LNCaP clone FGC (cell line): ENCODE results near the gene STN1.

Experiments
- DNase-seq: peaks from one replicate; pipeline ENCODE4 v3.0.0-alpha.2; 2011; ENCODE audit warnings: low read depth
- H3K4me3 ChIP-seq: 2 replicates; pipeline ENCODE4 v1.5.1; 2011; ENCODE audit warnings: mild to moderate bottlenecking, low read depth, low read length, control low read depth
- TF ChIP-seq, protein P1 (sequence below): IDR thresholded peaks from 2 replicates; pipeline ENCODE4 v1.5.1; 2012; ENCODE audit warnings: mild to moderate bottlenecking; ENCODE audit not compliant: control insufficient read depth, insufficient read depth; ENCODE audit errors: extremely low read depth

Gene STN1

DNA sequence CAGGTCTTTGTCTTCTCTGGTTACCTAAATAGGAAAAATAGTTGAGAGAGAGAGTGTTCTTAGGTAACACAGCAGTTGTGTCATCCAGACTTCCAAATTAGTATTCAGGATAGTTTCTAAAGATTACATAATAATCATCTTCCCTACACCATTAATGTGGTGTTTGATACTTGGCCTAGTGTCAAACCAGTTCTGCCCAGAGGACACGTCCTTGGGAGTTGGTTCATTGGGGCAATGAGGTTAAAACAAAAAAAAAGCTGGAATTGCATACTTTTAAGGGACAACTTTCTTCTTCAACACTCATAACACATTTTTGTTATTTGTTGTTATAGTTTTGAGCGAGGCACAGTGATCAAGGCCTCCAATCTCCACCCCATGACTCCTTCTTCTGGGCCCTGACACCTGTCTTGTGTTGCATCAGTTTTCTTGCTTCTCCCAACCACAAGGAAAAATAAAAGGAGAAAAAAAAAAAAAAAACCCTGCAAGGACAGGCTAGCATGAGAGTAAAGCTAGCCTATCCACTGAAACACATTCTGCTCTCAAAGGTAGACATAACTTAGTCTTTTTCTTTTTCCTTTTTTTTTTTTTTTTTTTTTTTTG lies 28.8 kb downstream of the STN1 start:
- no peak for DNase-seq
- H3K4me3 ChIP-seq, result no peak overlapping the region
- TF ChIP-seq, protein P1, sequence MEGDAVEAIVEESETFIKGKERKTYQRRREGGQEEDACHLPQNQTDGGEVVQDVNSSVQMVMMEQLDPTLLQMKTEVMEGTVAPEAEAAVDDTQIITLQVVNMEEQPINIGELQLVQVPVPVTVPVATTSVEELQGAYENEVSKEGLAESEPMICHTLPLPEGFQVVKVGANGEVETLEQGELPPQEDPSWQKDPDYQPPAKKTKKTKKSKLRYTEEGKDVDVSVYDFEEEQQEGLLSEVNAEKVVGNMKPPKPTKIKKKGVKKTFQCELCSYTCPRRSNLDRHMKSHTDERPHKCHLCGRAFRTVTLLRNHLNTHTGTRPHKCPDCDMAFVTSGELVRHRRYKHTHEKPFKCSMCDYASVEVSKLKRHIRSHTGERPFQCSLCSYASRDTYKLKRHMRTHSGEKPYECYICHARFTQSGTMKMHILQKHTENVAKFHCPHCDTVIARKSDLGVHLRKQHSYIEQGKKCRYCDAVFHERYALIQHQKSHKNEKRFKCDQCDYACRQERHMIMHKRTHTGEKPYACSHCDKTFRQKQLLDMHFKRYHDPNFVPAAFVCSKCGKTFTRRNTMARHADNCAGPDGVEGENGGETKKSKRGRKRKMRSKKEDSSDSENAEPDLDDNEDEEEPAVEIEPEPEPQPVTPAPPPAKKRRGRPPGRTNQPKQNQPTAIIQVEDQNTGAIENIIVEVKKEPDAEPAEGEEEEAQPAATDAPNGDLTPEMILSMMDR, result no peak

DNA sequence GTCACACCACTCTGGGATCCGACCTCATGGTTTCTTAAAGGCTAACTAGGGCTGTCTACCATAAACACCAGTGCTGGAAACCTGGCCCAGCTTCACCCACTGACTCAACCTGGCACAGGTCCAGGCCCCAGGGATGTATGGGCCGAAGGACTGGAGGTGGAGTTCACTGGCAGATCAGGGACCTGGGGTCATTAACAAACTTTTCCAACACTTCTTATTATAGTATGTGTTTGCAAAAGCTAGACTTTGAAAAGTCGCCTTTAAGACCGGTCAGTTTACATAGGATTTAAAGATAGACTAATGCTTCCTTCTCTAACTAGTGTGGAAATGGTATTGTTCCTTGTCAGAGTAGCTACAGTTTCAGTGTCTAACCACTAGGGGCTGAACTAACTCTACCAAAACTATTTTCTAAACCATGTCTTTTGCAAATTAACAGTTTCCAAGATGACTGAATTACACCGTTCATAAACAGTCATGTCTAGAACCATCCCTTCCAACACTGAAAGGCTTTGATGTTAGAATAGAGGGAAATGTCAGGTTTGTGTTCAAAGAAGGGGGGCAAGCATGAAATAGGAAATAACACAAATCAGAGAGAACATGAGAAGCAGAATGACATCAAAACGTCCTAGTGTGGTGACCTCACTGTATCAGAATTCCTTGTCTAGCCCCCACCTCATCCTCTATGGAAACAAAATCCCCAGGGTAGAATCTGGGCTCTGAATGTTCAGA lies 29.7 kb downstream of the STN1 start:
- TF ChIP-seq, protein P1, result peak; percentile 85
- peak; percentile 40 for DNase-seq
- H3K4me3 ChIP-seq, result no peak overlapping the region

DNA sequence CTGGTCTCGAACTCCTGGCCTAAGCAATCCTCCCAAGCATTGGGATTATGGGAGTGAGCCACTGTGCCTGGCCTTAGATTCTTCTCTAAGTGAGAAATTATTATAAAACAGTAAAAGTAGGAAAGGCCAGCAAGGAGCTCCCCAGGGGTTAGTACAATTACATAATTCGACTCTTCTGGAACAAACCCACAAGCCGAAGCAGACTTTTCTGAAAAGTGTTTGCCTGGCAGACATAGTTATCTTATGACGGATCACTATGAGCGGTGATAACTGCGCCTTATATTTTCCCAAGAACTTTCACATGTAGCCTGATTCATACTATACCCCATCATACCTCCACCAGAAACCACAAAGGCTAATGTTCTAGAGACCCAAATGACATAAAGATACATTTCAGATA lies 32.4 kb downstream of the STN1 start:
- no peak for DNase-seq
- no peak overlapping the region for H3K4me3 ChIP-seq
- TF ChIP-seq, protein P1, result no peak

DNA sequence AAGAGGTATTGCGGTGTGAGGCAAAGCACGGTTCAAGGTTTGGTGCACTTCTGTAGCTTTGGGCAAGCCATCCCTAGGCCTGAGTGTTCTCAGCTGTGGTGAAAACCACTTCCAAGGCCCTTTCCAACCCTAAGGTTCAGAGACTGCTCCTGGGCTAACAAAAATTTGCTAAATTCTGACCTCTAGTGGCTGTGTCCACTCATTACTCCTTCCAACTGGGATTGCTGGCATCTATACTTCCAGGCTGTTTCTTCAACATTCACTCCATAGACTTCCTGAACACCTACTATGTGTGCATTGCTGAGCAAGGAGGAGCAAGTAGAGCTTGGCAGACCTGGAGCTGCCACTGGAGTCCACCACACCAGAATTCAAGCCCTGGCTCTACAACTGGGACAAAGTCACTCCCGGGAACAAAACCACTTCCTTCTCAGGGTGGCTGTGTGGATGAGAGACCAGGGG lies 33.3 kb downstream of the STN1 start:
- H3K4me3 ChIP-seq, result no peak overlapping the region
- TF ChIP-seq, protein P1, result peak; percentile 71
- peak; percentile 22 for DNase-seq

DNA sequence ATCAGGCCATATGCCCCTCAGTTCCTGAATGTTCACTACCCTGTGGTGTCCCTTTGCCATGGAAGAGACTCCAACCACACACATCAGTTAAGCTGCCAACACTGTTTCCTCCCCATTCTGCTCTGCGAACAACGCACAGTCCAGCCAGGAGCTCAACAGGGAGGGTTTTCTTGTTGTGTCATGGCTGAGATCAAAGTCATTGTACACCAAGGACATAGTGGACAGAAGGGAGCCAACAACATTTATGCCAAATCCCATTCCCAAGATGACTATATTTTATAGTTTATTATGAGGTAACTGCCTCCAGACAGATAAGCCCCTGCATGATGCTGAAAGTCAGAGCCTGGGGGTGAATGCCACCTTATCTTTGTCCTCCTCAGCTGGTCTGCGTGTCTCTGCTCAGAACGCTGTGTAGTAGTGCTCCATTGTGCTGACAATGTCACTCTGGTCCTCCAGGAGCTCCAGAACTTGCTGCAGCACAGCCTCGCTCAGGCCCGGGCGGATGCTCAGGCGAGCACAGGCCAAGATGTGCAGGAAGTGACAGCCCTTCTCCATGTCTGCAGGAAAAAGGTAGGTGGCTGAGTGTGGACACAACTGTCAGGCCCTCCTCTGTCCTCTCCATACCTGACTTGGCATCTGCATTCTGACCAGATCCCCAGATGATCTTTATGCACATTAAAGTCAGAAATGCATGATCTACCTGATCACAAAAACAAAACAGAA lies 35.5 kb downstream of the STN1 start:
- DNase-seq, result no peak
- TF ChIP-seq, protein P1, result no peak
- H3K4me3 ChIP-seq, result no peak overlapping the region

DNA sequence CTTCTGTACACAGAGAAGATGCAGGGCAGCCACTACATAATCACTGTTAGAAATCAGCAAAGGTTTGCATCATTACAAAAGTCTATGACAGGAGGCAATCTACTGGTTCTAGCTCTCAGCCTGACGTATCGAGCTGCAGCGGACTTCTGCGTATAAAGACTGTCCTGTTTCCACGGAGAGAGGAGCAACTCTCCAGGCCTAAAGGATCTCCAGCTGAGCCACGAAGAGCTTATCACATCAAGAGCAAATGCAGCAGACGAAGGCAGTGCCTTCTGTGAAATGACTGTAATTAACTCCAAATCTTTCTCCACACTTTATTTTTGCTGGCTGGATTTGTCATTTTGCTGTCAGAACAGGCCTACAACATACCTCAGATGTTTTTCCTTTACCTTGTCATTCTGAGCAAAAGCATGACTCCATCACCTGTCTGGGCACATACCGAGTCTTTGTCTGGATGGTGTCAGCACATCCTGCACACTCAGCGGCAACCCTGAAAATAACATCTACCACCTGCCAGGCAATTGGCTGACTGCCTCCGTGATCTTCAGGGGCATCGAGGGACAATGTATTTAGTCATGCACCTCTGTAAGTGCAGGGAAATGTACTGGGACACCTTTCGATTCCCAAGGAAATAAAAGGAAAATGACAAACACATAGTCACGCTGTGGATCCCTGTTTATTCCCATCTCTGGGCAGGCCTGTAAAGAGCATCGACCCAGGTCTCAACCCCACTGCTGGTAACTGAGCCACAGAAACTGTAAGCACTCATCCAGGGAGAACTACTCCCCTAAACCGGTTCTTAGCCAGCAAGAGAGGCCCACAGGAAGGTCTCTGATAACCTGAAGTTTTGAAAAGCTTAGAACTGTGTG lies 36.3 kb downstream of the STN1 start:
- DNase-seq, result no peak
- H3K4me3 ChIP-seq, result no peak overlapping the region
- TF ChIP-seq, protein P1, result no peak
